Glomerular endothelial cell (primary cell): ENCODE data around the gene ZBTB39. TPM values are rescaled to one million over a fixed set of nuclear protein-coding genes. Genes with fewer than 3 reads are reported as not detected.
"Not testable (repeated sequence)": the region's sequence is repeated elsewhere in the genome, so short reads cannot be mapped to it uniquely, and the experiment has no call there.

ENCODE experiments used
- DNase-seq: peaks from one replicate; pipeline ENCODE4 v3.0.0-alpha.2; 2011; ENCODE audit warnings: low read depth, low spot score; ENCODE audit errors: extremely low read depth
- total RNA-seq: library from RNA; depleted of rRNA; stranded (reverse); fragments of >200 nt; gene quantifications from 2 replicates; pipeline ENCODE4 v1.2.3, GENCODE V29; 2015

ZBTB39 gene
- total RNA-seq, 1 donor from 2014 or later: 8.0 TPM

DNA sequence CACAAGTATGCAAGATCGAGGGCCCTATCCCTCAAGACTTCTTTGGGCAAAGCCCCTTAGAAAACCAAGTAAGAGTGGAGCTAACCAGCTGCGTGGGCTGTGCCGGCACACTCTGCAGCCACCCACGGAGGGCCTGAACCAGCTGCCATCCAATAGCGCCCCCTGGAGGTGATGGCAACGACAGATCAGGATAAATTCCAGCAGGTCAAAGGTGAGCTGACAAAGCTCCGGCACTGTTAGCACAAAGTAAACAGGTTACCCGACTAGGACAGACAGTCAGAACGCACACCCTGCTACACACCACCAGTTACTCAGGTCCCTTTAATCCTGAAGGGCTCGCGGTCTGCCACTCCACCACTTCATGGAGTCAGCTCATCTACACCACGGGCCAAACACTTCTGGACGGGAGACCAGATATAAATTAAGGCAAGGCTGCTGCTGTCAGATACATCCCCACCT lies 4.9 kb downstream of the ZBTB39 start:
- peak; percentile 41 for DNase-seq

DNA sequence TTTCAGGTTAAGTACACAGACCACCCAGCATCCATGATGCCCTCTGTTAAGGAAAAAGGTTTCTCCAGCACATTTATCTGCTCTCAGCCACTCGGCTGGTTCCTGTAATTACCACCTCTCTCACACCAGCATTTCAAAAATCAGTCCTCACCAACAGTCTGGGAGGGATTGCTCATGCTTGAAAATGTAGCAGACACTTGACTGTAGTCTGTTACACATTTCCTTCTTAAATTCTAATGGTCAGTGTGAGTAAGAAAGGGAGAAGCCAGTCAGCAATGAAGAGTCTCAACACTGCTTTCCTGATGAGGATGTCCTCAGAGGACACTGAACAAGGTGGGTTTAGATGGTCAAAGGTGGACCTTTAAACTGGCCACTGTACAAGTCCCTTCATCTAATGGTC lies 6.0 kb downstream of the ZBTB39 start:
- no peak for DNase-seq

GRCh38 chr12:56999456-56999855 lies 6.9 kb downstream of the ZBTB39 start:
- no peak for DNase-seq

DNA sequence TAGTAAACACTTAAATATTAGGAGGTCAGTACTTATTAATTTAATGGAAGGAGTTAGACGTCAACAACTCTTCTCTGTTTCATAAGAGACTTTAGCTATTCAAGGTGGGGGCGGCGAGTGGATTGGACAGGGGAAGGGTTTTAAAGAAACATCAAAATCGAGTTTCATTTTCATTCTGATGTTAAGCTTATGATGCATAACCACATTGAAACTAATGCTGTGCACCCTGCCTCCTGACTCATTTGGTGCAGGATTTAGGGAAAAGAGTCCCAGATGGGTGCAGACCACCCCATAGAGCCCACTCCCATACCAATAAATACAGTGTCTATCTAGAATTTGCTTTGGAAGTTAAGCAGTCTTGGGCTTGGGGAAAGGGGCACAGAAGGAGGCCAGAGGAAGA lies 7.4 kb downstream of the ZBTB39 start:
- no peak for DNase-seq

DNA sequence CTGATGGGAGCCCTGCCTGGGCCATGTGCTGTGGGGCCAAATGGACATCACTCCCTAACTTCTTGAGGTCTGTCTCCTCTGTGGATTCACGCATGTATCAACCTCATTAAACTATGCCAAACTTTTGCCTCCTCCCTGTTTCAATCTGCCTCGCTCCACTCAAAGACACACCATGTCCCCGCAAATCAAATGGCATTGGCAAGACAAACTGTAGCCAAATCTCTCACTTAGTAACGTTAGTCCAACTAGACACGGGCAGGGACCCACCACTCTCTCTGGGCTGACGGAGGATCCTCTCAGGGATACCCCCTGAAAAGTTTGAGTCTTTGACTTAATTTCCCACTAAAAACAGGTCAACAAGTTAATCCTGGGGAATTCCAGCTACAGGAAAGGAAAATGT lies 8.0 kb downstream of the ZBTB39 start:
- no peak for DNase-seq

DNA sequence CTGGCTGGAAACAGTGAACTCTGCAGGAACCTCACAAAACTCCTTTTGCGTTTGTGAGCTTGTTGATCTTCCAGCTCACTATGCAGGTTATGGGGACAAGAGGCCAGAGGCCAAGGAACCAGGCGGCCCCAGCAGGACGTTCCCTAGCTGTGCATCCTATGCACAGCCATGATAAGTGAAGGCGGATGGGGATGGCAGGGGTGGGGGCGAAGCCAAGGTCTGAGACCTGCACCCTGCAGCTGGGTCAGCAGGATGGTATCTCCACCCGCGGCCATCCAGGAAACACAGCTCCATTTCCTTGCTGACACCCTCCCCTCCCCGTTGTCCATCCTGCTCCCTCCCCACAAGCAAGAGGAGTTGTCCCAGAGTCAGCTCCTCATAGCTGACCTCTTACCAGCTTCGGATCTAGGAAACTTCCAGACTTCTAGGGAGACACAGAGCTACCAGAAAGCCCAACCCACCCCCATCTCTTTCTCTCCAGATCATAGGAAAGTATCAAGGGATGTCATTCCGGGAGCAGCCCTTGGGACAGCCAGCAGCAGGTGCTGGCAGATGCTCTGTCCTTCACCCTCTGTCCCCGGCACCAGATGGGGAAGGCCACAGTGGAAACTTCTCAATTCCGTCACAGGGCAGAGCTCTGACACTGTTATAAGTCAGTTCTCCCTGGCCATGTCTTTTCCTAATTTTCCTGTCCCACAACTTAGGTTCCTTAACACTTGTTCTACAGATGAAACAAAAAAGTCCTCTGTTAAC lies 9.4 kb downstream of the ZBTB39 start:
- no peak for DNase-seq

GRCh38 chr12:56995930-56996496 lies 10.3 kb downstream of the ZBTB39 start:
- DNase-seq: no peak

DNA sequence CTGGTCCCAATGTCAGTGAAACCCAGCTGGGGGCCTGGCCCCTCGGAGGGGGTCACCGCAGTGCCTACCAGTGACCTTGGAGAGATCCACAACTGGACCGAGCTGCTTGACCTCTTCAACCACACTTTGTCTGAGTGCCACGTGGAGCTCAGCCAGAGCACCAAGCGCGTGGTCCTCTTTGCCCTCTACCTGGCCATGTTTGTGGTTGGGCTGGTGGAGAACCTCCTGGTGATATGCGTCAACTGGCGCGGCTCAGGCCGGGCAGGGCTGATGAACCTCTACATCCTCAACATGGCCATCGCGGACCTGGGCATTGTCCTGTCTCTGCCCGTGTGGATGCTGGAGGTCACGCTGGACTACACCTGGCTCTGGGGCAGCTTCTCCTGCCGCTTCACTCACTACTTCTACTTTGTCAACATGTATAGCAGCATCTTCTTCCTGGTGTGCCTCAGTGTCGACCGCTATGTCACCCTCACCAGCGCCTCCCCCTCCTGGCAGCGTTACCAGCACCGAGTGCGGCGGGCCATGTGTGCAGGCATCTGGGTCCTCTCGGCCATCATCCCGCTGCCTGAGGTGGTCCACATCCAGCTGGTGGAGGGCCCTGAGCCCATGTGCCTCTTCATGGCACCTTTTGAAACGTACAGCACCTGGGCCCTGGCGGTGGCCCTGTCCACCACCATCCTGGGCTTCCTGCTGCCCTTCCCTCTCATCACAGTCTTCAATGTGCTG lies 11.0 kb downstream of the ZBTB39 start:
- no peak for DNase-seq

DNA sequence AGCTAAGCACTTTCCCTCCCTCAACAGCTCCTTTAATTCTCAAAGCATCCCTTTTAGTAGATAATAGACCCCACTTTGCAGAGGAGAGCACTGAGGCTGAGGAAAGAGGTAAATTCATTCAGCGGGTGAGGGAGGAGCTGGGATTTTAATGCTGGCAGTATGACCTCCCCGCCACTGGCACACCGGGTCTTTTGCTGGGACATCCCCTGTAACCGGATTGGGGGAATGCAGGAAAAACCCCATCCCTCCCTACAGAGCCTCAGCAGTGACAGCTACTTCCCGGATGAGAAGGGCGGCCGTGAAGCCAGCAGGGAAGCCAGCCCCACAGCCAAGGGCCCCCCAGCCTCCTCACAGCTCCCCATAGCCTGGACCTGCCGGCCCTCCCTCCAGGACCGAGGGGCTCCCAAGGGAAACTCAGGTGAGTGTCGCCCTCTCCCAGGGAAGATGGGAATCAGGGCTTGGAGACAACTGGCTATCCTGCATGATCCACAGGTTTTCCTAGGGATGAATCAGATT lies 12.1 kb downstream of the ZBTB39 start:
- no peak for DNase-seq

GRCh38 chr12:56993346-56993745 lies 13.0 kb downstream of the ZBTB39 start:
- DNase-seq: no peak

GRCh38 chr12:56991319-56992246 lies 14.8 kb downstream of the ZBTB39 start:
- no peak for DNase-seq

- no peak for DNase-seq
These were observed 15.6 kb downstream of the ZBTB39 start for GRCh38 chr12:56990648-56991318.

GRCh38 chr12:56989861-56990610 lies 16.3 kb downstream of the ZBTB39 start:
- DNase-seq: no peak

GRCh38 chr12:56988207-56988739 lies 18.1 kb downstream of the ZBTB39 start:
- DNase-seq: peak; percentile 16

- DNase-seq: peak; percentile 31
These were observed 18.7 kb downstream of the ZBTB39 start for GRCh38 chr12:56987551-56988053.

- no peak for DNase-seq
These were observed 19.3 kb downstream of the ZBTB39 start for GRCh38 chr12:56987011-56987410.

DNA sequence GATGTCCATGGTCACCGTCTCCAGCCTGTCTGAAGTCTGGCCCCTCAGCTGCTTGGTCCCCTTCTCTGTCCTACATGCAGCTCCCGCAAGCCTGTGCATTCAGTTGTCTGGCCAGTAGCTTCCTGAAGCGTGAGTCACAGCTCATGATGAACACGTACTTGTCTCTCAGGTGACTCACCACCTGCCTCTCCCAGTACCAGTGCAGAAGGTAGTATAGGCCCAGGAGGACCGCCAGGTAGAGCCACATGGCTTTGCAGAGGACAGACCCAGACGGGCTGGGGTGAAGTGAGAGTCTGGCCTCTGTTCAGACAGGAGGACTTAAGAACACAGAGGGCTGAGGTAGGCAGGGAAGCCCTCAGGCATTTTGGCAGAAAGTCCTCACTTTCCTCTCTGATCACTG lies 20.6 kb downstream of the ZBTB39 start:
- not testable (repeated sequence) for DNase-seq

GRCh38 chr12:56983386-56983785 lies 23.0 kb downstream of the ZBTB39 start:
- DNase-seq: no peak
